ENCODE results near the gene IREB2.

The IREB2 gene

GRCh38 chr15:78405336-78405924 lies 32.6 kb upstream of the IREB2 start:
- Histone ChIP-seq H3K27ac (ENCODE audit: low read length, poor library complexity, severe bottlenecking) (no peak overlapping the region), H4K8ac (ENCODE audit: low read length) (no peak overlapping the region), H3K4me3 (ENCODE audit: insufficient read depth in 1 of 2, low read depth in 1 of 2, low read length in 2 of 2) (no peak overlapping the region), H3K4me2 (ENCODE audit: low read length, poor library complexity, severe bottlenecking) (no peak overlapping the region), H3K9me3 (ENCODE audit: control insufficient read depth, low read length) (no peaks in the 10 kb centered on the region), H2BK15ac (ENCODE audit: low read depth, poor library complexity, severe bottlenecking) (no peak overlapping the region), H3K14ac (ENCODE audit: low read length in 2 of 2) (peak overlapping the region in 1 of 2 experiments; percentile 77), H3K18ac (ENCODE audit: low read depth in 1 of 2, low read length in 2 of 2) (no peak overlapping the region), H2BK120ac (ENCODE audit: low read depth, low read length) (no peak overlapping the region), H3K4ac (ENCODE audit: low read depth in 1 of 2, low read length in 2 of 2) (no peak overlapping the region), H2AFZ (ENCODE audit: low read depth, low read length) (no peak overlapping the region), H3K23ac (ENCODE audit: low read length in 2 of 2) (peak overlapping the region; percentile 7 to 27), H4K91ac (ENCODE audit: low read length) (no peak overlapping the region), H2BK5ac (ENCODE audit: low read depth, low read length, poor library complexity, severe bottlenecking) (no peak overlapping the region), H2AK5ac (ENCODE audit: low read length, severe bottlenecking) (no peak overlapping the region), H3K27me3 (ENCODE audit: control insufficient read depth in 1 of 2, insufficient read depth in 1 of 2, low read length in 2 of 2) (peaks cover 16 to 40% of the 10 kb centered on the region in 2 experiments), H3K36me3 (ENCODE audit: control insufficient read depth in 1 of 2, insufficient read depth in 2 of 2, low read depth in 1 of 2, low read length in 2 of 2) (no peaks in the 10 kb centered on the region), H3K79me1 (replicated peaks; ENCODE audit: low read length, poor library complexity, severe bottlenecking) (no peaks in the 10 kb centered on the region), H3K4me1 (ENCODE audit: control insufficient read depth, insufficient read depth, low read depth, low read length) (peaks cover 5% of the 10 kb centered on the region), H2BK12ac (ENCODE audit: low read length in 2 of 2) (no peak overlapping the region), H3K9ac (ENCODE audit: low read length) (no peak overlapping the region)
- WGBS, result 20% methylated on average over 21 of the region's 26 CpGs
- no peak for DNase-seq

- Histone ChIP-seq H3K4me1 (ENCODE audit: control insufficient read depth, insufficient read depth, low read depth, low read length) (peaks cover 5% of the 10 kb centered on the region), H3K9me3 (ENCODE audit: control insufficient read depth, low read length) (no peaks in the 10 kb centered on the region), H3K27me3 (ENCODE audit: control insufficient read depth in 1 of 2, insufficient read depth in 1 of 2, low read length in 2 of 2) (peaks cover 19 to 43% of the 10 kb centered on the region in 2 experiments), H3K14ac (ENCODE audit: low read length in 2 of 2) (no peak overlapping the region), H2AFZ (ENCODE audit: low read depth, low read length) (no peak overlapping the region), H3K36me3 (ENCODE audit: control insufficient read depth in 1 of 2, insufficient read depth in 2 of 2, low read depth in 1 of 2, low read length in 2 of 2) (no peaks in the 10 kb centered on the region), H3K18ac (ENCODE audit: low read depth in 1 of 2, low read length in 2 of 2) (no peak overlapping the region), H2BK12ac (ENCODE audit: low read length in 2 of 2) (no peak overlapping the region), H3K4me2 (ENCODE audit: low read length, poor library complexity, severe bottlenecking) (no peak overlapping the region), H2BK120ac (ENCODE audit: low read depth, low read length) (no peak overlapping the region), H2BK5ac (ENCODE audit: low read depth, low read length, poor library complexity, severe bottlenecking) (no peak overlapping the region), H4K91ac (ENCODE audit: low read length) (no peak overlapping the region), H2BK15ac (ENCODE audit: low read depth, poor library complexity, severe bottlenecking) (no peak overlapping the region), H3K9ac (ENCODE audit: low read length) (no peak overlapping the region), H3K4ac (ENCODE audit: low read depth in 1 of 2, low read length in 2 of 2) (no peak overlapping the region), H4K8ac (ENCODE audit: low read length) (no peak overlapping the region), H2AK5ac (ENCODE audit: low read length, severe bottlenecking) (no peak overlapping the region), H3K79me1 (replicated peaks; ENCODE audit: low read length, poor library complexity, severe bottlenecking) (no peaks in the 10 kb centered on the region), H3K27ac (ENCODE audit: low read length, poor library complexity, severe bottlenecking) (no peak overlapping the region), H3K4me3 (ENCODE audit: insufficient read depth in 1 of 2, low read depth in 1 of 2, low read length in 2 of 2) (no peak overlapping the region), H3K23ac (ENCODE audit: low read length in 2 of 2) (no peak overlapping the region)
- no peak for DNase-seq
- WGBS, result 60% methylated on average over 8 of the region's 8 CpGs
Observed at GRCh38 chr15:78406016-78406585, 31.9 kb upstream of the IREB2 start.

- Histone ChIP-seq H3K36me3 (ENCODE audit: control insufficient read depth in 1 of 2, insufficient read depth in 2 of 2, low read depth in 1 of 2, low read length in 2 of 2) (no peaks in the 10 kb centered on the region), H2BK5ac (ENCODE audit: low read depth, low read length, poor library complexity, severe bottlenecking) (no peak overlapping the region), H3K14ac (ENCODE audit: low read length in 2 of 2) (no peak overlapping the region), H3K27ac (ENCODE audit: low read length, poor library complexity, severe bottlenecking) (no peak overlapping the region), H4K91ac (ENCODE audit: low read length) (no peak overlapping the region), H2BK15ac (ENCODE audit: low read depth, poor library complexity, severe bottlenecking) (no peak overlapping the region), H3K4ac (ENCODE audit: low read depth in 1 of 2, low read length in 2 of 2) (no peak overlapping the region), H2BK12ac (ENCODE audit: low read length in 2 of 2) (no peak overlapping the region), H2AK5ac (ENCODE audit: low read length, severe bottlenecking) (no peak overlapping the region), H3K27me3 (ENCODE audit: control insufficient read depth in 1 of 2, insufficient read depth in 1 of 2, low read length in 2 of 2) (peaks cover 16 to 38% of the 10 kb centered on the region in 2 experiments), H3K4me2 (ENCODE audit: low read length, poor library complexity, severe bottlenecking) (no peak overlapping the region), H4K8ac (ENCODE audit: low read length) (no peak overlapping the region), H3K18ac (ENCODE audit: low read depth in 1 of 2, low read length in 2 of 2) (no peak overlapping the region), H3K23ac (ENCODE audit: low read length in 2 of 2) (no peak overlapping the region), H2AFZ (ENCODE audit: low read depth, low read length) (no peak overlapping the region), H3K79me1 (replicated peaks; ENCODE audit: low read length, poor library complexity, severe bottlenecking) (no peaks in the 10 kb centered on the region), H3K4me3 (ENCODE audit: insufficient read depth in 1 of 2, low read depth in 1 of 2, low read length in 2 of 2) (no peak overlapping the region), H3K9ac (ENCODE audit: low read length) (no peak overlapping the region), H3K4me1 (ENCODE audit: control insufficient read depth, insufficient read depth, low read depth, low read length) (peaks cover 5% of the 10 kb centered on the region), H3K9me3 (ENCODE audit: control insufficient read depth, low read length) (no peaks in the 10 kb centered on the region), H2BK120ac (ENCODE audit: low read depth, low read length) (no peak overlapping the region)
- 86% methylated on average over 5 of the region's 6 CpGs for WGBS
- DNase-seq, result no peak
Observed at GRCh38 chr15:78407608-78408354, 30.2 kb upstream of the IREB2 start.

- H3K36me3 ChIP-seq (ENCODE audit: control insufficient read depth in 1 of 2, insufficient read depth in 2 of 2, low read depth in 1 of 2, low read length in 2 of 2), result no peaks in the 10 kb centered on the region
- H3K4me2 ChIP-seq (ENCODE audit: low read length, poor library complexity, severe bottlenecking), result no peak overlapping the region
- H3K4me3 ChIP-seq (ENCODE audit: insufficient read depth in 1 of 2, low read depth in 1 of 2, low read length in 2 of 2), result no peak overlapping the region
- no peak overlapping the region for H2BK5ac ChIP-seq (ENCODE audit: low read depth, low read length, poor library complexity, severe bottlenecking)
- H3K9me3 ChIP-seq (ENCODE audit: control insufficient read depth, low read length), result no peaks in the 10 kb centered on the region
- H4K91ac ChIP-seq (ENCODE audit: low read length), result no peak overlapping the region
- no peak overlapping the region for H3K18ac ChIP-seq (ENCODE audit: low read depth in 1 of 2, low read length in 2 of 2)
- no peak overlapping the region for H2AFZ ChIP-seq (ENCODE audit: low read depth, low read length)
- no peak overlapping the region for H3K14ac ChIP-seq (ENCODE audit: low read length in 2 of 2)
- no peak overlapping the region for H3K9ac ChIP-seq (ENCODE audit: low read length)
- peaks cover 16 to 38% of the 10 kb centered on the region in 2 experiments for H3K27me3 ChIP-seq (ENCODE audit: control insufficient read depth in 1 of 2, insufficient read depth in 1 of 2, low read length in 2 of 2)
- WGBS, result 84% methylated on average over 4 of the region's 4 CpGs
- H2BK15ac ChIP-seq (ENCODE audit: low read depth, poor library complexity, severe bottlenecking), result no peak overlapping the region
- no peaks in the 10 kb centered on the region for H3K79me1 ChIP-seq (replicated peaks; ENCODE audit: low read length, poor library complexity, severe bottlenecking)
- no peak overlapping the region for H2BK120ac ChIP-seq (ENCODE audit: low read depth, low read length)
- no peak overlapping the region for H4K8ac ChIP-seq (ENCODE audit: low read length)
- H2AK5ac ChIP-seq (ENCODE audit: low read length, severe bottlenecking), result no peak overlapping the region
- H2BK12ac ChIP-seq (ENCODE audit: low read length in 2 of 2), result no peak overlapping the region
- no peak for DNase-seq
- no peak overlapping the region for H3K23ac ChIP-seq (ENCODE audit: low read length in 2 of 2)
- H3K4ac ChIP-seq (ENCODE audit: low read depth in 1 of 2, low read length in 2 of 2), result no peak overlapping the region
- H3K27ac ChIP-seq (ENCODE audit: low read length, poor library complexity, severe bottlenecking), result no peak overlapping the region
- peaks cover 5% of the 10 kb centered on the region for H3K4me1 ChIP-seq (ENCODE audit: control insufficient read depth, insufficient read depth, low read depth, low read length)
Observed at GRCh38 chr15:78408355-78408640, 29.7 kb upstream of the IREB2 start.
